ENCODE measurements around the gene NDUFS3.
"Not testable (repeated sequence)": the region's sequence is repeated elsewhere in the genome, so short reads cannot be mapped to it uniquely, and the experiment has no call there.

Gene NDUFS3

DNA sequence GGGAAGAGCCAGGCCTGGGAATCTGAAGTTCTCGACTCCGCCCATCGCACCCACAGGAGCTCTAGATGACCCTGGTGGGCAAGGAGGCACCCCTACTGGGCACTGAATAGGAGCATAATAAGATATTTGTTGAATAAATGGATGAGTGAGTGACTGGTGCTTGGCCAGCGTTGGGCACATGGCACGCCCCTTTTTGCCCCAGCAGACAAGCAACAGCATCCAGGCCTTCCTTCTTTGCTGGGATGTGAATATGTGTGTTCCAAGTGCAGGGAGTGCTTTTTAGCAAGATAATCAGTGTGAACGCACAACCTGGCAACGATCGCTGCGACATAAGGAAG, 25.5 kb upstream of the NDUFS3 start:
- Histone ChIP-seq H3K27ac (peak overlapping the region in 18 of 21 experiments; percentile 62 to 98 (median 95)), H3K4me3 (peak overlapping the region; percentile 92 to 100 (median 96))

DNA sequence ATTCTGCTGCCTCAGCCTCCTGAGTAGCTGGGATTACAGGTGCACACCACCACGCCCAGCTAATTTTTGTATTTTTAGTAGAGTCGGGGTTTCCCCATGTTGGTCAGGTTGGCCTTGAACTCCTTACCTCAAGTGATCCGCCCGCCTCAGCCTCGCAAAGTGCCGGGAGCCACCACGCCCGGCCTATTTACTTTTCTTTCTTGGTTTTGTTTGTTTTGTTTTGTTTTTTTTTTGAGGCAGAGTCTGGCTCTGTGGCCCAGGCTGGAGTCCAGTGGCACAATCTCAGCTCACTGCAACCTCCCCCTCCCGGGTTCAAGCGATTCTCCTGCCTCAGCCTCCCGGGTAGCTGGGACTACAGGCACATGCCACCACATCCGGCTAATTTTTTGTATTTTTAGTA, 21.9 kb upstream of the NDUFS3 start:
- not testable (repeated sequence) for H3K4me3 ChIP-seq, H3K27ac ChIP-seq

DNA sequence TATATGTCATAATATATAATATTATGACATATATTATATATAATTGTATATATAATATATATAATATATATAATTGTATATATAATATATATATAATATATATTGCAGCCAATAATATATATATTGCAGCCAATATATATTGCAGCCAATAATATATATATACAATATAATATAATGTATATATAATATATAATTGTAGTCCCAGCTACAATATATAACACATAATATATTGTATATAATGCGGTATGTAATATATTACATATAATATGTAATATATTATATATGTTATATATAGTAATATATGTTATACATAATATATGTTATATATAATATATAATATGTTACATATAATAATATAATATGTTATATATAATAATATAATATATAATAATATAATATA, 20.2 kb upstream of the NDUFS3 start:
- H3K27ac ChIP-seq, result no peak overlapping the region
- no peak overlapping the region for H3K4me3 ChIP-seq

DNA sequence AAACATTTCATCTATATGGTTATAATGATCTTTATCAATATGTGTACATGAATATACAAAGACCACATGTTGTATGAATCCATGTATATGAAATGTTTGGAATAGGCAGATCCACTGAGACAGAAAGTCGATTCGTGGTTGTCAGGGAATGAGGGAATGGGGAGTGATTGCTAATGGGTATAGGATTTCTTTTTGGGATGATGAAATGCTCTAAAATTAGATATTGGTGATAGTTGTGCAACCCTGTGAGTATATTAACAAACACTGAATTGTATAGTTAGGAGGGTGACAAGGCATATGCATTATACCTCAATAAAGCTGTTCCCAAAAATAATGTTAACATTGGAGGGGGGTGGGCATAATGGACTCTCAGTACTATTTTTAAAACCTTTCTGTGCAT, 18.4 kb upstream of the NDUFS3 start:
- Histone ChIP-seq H3K27ac (no peak overlapping the region), H3K4me3 (no peak overlapping the region)

DNA sequence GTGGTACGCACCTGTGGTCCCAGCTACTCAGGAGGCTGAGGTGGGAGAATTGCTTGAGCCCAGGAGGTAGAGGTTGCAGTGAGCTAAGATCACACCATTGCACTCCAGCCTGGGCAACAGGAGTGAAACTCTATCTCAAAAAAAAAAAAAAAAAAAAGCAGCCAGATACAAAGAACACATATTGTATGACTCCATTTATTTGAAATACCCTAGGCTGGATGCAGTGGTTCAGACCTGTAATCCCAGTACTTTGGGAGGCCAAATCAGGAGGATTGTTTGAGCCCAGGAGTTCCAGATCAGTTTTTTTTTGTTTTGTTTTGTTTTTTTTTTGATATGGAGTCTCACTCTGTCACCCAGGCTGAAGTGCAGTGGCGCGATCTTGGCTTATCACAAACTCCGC, 16.5 kb upstream of the NDUFS3 start:
- H3K4me3 ChIP-seq, H3K27ac ChIP-seq: not testable (repeated sequence)

DNA sequence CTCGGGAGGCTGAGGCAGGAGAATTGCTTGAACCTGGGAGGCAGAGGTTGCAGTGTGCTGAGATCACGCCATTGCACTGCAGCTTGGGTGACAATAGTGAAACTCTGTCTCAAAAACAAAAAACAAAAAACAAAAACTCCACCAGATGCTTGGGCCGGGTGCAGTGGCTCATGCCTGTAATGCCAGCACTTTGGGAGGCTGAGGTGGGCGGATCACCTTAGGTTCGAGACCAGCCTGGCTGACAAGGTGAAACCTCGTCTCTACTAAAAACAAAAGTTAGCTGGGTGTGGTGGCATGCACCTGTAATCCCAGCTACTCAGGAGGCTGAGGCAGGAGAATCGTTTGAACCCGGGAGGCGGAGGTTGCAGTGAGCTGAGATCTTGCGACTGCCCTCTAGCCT, 14.5 kb upstream of the NDUFS3 start:
- peak overlapping the region in 2 of 21 experiments; percentile 84 to 96 for H3K27ac ChIP-seq

DNA sequence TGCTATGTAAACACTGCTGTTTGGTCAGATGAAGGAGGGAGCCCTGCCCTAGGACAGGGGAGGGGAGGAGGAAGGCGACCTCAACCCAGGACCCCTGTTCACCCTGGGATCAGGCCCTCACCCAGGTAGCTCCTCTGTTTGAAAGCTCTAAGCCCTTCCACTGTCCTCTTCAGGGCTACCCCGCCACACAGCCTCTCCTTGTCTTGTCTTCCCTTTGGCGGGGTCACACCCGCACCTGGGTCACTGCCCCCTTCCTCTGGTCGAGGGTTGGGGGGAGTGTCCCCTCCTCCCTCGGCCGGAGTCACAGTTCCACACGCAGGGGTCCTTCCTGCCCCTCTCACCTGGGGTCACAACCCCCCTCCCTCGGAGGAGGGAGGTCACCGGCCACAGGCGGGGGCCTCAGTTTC, 13.9 kb upstream of the NDUFS3 start:
- Histone ChIP-seq H3K4me3 (peak overlapping the region; percentile 69 to 95 (median 84)), H3K27ac (peak overlapping the region; percentile 31 to 96 (median 89))

More for the DNA sequence above, 14.5 kb upstream of the NDUFS3 start:
- not testable (repeated sequence) for H3K4me3 ChIP-seq

DNA sequence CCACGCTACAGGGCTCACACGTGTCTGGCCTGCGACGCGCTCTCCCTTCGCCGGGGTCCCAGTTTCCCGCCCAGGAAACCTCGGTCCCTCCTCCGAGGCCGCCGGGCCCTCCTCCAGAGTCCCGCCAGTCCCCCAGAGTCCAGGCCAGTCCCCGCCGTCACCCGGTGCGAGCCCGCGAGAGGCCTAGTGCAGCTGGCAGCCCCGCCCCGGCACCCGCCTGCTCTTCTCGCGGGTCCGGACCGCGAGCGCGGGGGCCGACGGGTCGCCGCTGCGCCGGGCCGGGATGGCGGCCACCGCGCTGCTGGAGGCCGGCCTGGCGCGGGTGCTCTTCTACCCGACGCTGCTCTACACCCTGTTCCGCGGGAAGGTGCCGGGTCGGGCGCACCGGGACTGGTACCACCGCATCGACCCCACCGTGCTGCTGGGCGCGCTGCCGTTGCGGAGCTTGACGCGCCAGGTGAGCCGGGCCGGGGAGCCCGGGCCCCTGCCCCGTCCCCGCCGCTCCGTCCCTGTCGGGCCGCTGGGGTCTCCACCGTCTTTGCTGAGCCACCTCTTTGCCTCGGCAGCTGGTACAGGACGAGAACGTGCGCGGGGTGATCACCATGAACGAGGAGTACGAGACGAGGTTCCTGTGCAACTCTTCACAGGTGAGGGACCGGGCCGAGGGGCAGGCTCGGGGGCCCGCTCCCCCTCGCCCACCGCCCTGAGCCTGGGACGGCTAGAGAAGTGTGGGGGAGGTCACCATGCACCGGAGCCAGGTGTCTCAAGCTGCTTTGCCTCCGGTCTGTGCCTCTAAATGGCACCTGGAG, 13.3 kb upstream of the NDUFS3 start, which contains the start of gene PTPMT1:
Gene PTPMT1 (plus strand): TSS at position 260 of the 809 bp plus-strand sequence. CDS start 24 bp downstream, at position 284.
- Histone ChIP-seq H3K4me3 (peak within 1 kb of the TSS; percentile 69 to 95 (median 84)), H3K27ac (peak within 1 kb of the TSS; percentile 31 to 96 (median 89))

DNA sequence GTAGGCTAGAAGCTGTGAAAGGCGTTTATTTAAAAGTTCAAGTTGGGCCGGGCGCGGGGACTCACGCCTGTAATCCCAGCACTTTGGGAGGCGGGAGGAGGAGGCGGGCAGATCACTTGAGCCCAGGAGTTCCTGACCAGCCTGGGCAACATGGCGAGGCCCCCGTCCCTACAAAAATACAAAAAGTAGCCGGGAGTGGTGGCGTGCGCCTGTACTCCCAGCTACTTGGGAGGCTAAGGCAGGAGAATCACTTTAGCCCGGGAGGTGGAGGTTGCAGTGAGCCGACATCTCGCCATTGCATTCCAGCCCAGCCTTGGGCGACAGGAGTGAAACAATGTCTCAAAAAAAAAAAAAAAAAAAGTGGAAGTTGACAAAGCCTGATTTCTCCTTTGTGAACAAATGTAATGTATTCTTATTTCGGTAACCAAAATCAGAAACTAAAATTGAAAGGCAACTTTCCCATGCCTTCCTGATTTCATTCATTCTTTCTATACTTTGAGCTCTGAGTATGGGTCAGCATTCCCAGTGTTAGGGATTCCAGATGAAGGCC, 12.7 kb upstream of the NDUFS3 start:
- H3K27ac ChIP-seq, result peak overlapping the region in 20 of 21 experiments; percentile 59 to 96 (median 89)

DNA sequence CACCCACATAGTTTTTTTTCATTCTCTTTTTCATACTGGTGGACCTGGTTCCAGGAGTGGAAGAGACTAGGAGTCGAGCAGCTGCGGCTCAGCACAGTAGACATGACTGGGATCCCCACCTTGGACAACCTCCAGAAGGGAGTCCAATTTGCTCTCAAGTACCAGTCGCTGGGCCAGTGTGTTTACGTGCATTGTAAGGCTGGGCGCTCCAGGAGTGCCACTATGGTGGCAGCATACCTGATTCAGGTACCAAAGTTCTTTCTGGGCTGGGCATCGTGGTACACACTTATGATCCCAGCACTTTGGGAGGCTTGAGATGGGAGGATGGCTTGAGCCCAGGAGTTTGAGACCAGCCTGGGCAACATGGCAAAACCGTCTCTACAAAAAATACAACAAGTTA, 9.2 kb upstream of the NDUFS3 start:
- H3K4me3 ChIP-seq, result no peak overlapping the region

More for the DNA sequence above, 12.7 kb upstream of the NDUFS3 start:
- H3K4me3 ChIP-seq, result peak overlapping the region; percentile 69 to 95 (median 84)

DNA sequence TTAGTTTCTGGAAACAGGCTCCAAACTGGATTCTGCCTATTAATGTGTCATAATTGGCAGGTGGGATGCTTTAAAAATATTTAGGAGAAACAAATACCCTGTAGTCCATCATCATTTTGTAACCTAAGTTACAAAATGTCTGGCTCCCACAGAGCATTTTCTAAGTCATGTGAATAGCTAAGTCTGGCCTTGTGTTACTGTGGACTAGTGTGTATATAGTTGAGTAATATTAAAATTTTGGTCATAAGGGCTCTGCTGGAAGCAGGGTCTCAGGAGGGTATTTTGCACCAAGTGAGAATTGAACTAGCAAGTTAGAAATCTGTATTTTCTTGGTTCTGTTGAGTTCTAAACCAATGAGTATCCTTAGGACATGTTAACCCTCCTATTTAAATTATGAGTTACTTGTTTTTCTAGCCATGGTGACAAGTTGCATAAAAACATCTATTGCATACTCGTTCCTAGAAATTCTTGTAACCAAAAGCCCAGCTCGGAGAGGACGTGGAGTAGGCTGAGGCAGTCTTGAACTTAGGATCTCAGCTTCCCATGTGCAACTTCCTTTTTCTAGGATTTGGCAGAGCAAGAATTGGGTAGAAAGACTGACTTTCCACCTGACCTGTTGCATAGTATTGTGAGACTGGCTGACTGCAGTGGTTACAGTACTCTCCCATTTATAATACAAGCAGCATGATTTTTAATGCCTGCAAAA, 8.1 kb upstream of the NDUFS3 start:
- Histone ChIP-seq H3K27ac (peak overlapping the region in 1 of 21 experiments; percentile 12), H3K4me3 (no peak overlapping the region)

More for the DNA sequence above, 9.2 kb upstream of the NDUFS3 start:
- H3K27ac ChIP-seq, result no peak overlapping the region

DNA sequence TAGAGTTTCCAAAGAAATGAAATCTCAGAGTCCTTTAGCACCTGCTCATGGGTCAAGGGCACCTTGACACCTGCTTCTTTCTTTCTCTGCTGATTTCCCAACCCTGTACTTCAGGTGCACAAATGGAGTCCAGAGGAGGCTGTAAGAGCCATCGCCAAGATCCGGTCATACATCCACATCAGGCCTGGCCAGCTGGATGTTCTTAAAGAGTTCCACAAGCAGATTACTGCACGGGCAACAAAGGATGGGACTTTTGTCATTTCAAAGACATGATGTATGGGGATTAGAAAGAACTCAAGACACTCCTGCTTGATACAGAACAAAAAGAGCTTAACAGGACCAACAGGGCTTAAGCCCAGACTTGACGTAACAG, 7.5 kb upstream of the NDUFS3 start:
- Histone ChIP-seq H3K27ac (peak overlapping the region in 1 of 21 experiments; percentile 12), H3K4me3 (no peak overlapping the region)

DNA sequence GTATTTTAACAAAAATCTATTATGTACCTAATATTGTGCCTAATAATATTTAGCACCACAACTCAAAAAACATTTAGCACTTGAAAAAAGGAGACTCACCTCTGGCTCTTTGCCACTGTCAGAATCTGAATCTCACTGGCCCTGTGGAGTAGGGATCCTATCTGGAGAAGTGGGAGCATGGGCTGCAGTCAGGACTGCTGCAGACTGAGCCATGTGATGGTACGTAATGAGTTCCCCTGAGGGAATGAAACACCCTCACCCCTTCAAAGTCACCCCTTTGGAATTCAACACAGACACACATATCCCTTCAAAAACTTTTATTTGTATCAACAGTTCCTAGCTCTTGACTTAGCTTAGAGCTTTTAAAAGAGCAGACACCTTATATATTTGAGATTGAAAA, 7.0 kb upstream of the NDUFS3 start:
- peak overlapping the region in 2 of 21 experiments; percentile 0 to 26 for H3K27ac ChIP-seq
- no peak overlapping the region for H3K4me3 ChIP-seq

DNA sequence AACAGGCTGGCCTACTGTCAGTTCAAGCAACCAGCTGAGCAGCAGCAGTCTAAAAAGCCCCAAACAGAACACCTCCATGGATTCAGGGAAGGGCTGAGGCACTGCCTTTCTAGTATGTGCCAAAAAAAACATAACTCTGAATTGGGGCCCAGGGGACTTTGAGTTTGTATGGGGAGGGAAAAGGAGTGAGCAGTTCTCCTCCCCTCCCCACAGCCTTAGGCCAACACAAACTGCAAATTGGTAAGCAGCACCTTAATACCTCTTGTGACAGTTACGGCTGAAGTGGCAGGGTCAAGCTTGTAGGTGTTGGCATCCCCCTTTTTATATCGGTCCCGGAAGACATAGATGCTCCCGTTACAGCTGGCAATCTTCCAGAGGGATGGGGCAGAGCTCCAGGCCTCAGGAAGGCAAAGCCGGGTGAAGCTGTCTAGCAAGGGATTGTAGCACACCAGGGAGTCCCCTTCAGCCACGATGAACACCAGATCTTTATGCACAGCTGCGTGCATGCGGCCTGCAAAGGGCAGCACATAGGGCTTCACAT, 6.1 kb upstream of the NDUFS3 start:
- Histone ChIP-seq H3K27ac (peak overlapping the region in 1 of 21 experiments; percentile 29), H3K4me3 (no peak overlapping the region)

DNA sequence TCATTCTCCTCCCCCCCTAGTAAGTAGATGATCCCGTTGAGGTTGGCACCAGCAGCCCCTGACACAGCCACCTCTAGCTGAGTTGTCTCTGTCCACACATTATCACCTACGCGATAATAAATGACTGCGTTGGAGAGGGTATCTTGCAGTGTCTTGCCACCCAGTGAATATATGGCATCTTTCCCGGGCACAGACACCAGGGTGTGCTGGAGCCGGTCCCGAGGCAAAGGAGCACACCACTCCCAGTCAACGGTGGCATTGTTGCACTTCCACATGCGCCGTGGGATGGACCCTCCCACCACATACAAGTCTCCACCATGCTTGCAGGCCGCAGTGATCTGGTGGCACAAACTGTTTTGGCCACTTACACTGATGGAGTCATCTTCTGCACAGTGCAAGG, 5.6 kb upstream of the NDUFS3 start:
- H3K4me3 ChIP-seq, result no peak overlapping the region
- H3K27ac ChIP-seq, result no peak overlapping the region

DNA sequence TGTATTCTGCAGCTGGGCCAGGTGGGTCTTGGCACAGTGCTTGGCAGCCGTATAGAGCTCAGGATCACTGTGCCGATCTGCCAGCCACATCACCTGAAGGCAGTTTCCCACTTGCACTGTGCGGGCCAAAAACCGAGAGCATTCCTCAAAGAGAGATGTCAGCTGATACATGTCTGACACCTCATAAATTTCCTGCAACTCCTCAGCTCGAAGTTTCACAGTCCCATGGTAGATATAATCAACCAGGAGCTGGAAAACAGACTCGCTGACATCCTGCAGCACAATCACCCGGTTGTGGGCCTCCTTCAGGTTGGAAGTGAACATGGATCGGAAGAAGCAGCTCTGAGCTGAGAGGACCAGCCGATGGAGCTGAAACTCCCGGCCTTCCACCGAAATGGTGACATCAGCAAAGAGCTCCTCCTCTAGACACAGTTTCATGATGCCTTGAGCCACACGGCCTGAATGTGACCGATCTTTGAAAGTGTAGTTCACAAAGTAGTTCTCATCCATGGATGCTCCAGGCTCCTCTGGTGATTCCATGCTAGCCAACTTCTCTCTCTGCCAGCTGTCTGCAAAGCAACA, 1.3 kb upstream of the NDUFS3 start:
- peak overlapping the region in 2 of 7 experiments; percentile 91 to 96 for H3K4me3 ChIP-seq
- H3K27ac ChIP-seq, result peak overlapping the region in 7 of 21 experiments; percentile 89 to 95 (median 93)

DNA sequence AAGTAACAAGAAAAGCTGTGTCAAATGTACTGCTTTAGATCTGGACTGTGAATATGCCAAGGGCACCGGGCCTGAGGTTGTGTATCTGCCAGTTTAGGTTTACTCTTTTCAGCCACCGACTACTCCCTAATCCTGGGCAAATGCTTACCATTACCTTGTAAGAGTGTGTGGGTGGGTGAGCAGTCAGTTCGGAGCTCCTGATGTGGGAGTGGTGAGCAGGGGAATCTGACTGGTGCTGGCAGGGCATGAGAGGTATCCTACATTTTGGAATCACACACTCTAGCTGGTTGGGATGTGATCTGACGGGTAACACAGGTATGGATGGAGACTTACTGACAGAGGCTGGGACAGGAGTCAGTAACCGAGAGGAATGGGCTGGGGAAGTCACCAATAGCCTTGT, 5.0 kb downstream of the NDUFS3 start:
- Histone ChIP-seq H3K27ac (no peak overlapping the region), H3K4me3 (no peak overlapping the region)

DNA sequence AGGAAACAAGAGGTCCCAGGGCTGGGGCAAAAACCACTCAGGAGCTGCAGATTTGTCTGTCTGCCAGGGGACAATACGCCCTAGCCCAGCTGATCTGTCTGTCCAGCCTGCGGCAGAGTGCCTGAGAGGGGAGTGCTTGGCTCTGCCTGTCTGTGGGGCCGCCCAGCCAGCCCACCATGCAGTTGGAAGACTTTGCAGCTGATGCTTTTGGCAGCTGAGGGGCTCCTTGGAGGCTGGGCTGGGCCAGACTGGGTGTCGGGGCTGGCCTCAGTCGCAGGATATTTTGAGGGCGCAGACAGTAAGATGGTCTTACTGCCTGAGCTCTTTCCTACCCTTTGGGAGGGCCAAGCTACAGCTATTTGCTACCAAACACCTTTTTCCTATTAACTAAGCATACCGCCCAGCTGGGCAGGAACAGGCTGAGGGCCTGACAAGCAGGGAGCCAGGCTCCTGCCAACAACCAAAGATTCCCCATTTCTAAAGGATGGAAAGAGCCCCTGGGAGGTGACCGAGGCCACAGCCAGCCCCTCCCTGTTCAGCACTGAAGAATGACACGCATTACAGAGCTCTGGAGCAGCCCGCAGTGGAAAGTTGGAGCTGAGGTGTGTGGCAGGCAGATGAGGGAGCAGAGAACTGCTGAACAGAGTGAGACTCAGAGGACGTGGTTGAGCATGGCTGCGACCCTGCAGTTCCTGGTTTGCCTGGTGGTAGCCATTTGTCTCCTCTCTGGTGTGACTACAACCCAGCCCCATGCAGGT, 7.4 kb downstream of the NDUFS3 start, which contains the start of gene FAM180B:
Gene FAM180B (plus strand): TSS at position 581 of the 758 bp plus-strand sequence. CDS start 91 bp downstream, at position 672.
- Histone ChIP-seq H3K27ac (peak within 1 kb of the TSS in 17 of 21 experiments; percentile 11 to 73 (median 55)), H3K4me3 (peak within 1 kb of the TSS in 1 of 7 experiments; percentile 25)
